PFSK-1 (cell line): Measurements from ENCODE around the gene HDAC2.

ENCODE experiments used
- FOXP2 ChIP-seq: optimal IDR thresholded peaks from 2 replicates; pipeline ENCODE3; 2011; ENCODE audit warnings: borderline replicate concordance, control low read depth, inconsistent platforms; ENCODE audit not compliant: insufficient read depth; ENCODE audit errors: extremely low read length, extremely low read depth
- POLR2AphosphoS5 ChIP-seq: IDR thresholded peaks from 2 replicates; pipeline ENCODE4 v1.6.1; 2012; ENCODE audit warnings: low read depth, mild to moderate bottlenecking, control low read depth, low read length, moderate library complexity
- REST ChIP-seq, 2 experiments: IDR thresholded peaks; 2 replicates each; pipeline versions ENCODE4 v1.6.1 to v1.8.0; 2011 to 2012; ENCODE audit warnings: low read depth in 2 of 2, low read length in 2 of 2, control low read depth in 1 of 2, inconsistent platforms in 1 of 2, mild to moderate bottlenecking in 1 of 2, moderate library complexity in 1 of 2; ENCODE audit not compliant: insufficient read depth in 1 of 2
- SIN3A ChIP-seq: IDR thresholded peaks from 2 replicates; pipeline ENCODE4 v1.6.1; 2012; ENCODE audit warnings: mild to moderate bottlenecking, low read length, moderate library complexity, borderline replicate concordance; ENCODE audit not compliant: insufficient read depth
- TAF1 ChIP-seq: IDR thresholded peaks from 2 replicates; pipeline ENCODE4 v1.6.1; 2012; ENCODE audit warnings: low read length, control low read depth, borderline replicate concordance; ENCODE audit not compliant: insufficient read depth

Gene HDAC2

GRCh38 chr6:113982055-113982550 is 11.2 kb upstream of the HDAC2 start:
- TF ChIP-seq POLR2AphosphoS5, result no peak
- no peak for TF ChIP-seq SIN3A
- TF ChIP-seq FOXP2, result no peak
- TF ChIP-seq REST (IDR thresholded peaks at IDR 0.05; ENCODE audit: insufficient read depth in 1 of 2, low read depth in 2 of 2, low read length in 2 of 2), result no peak
- no peak for TF ChIP-seq TAF1

- no peak for TF ChIP-seq POLR2AphosphoS5
- no peak for TF ChIP-seq REST (IDR thresholded peaks at IDR 0.05; ENCODE audit: insufficient read depth in 1 of 2, low read depth in 2 of 2, low read length in 2 of 2)
- no peak for TF ChIP-seq FOXP2
- TF ChIP-seq TAF1, result no peak
- no peak for TF ChIP-seq SIN3A
Measured at GRCh38 chr6:113980937-113981554, 10.1 kb upstream of the HDAC2 start.

DNA sequence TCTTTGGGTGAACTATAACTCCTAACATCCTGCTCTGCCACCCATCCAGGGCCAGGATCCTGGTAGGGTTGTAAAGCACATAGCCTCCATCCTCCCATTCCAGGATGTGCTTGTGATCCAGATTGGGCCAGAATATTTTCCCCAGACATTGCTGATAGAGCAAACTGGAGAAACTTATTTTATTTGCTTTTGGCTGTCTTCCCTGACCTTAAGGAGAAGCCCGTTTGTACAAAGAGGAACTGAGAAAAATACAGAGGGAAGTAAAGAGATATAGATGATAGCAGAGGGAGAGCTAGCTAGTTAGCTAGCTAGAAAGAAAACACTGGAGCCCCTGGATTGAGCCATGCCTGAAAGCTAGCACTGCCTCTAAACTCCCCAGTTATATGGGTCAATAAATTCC is 9.0 kb upstream of the HDAC2 start:
- no peak for TF ChIP-seq SIN3A
- no peak for TF ChIP-seq TAF1
- no peak for TF ChIP-seq REST (IDR thresholded peaks at IDR 0.05; ENCODE audit: insufficient read depth in 1 of 2, low read depth in 2 of 2, low read length in 2 of 2)
- TF ChIP-seq FOXP2, result no peak

GRCh38 chr6:113978084-113978675 is 7.2 kb upstream of the HDAC2 start:
- no peak for TF ChIP-seq POLR2AphosphoS5
- no peak for TF ChIP-seq FOXP2
- TF ChIP-seq REST (IDR thresholded peaks at IDR 0.05; ENCODE audit: insufficient read depth in 1 of 2, low read depth in 2 of 2, low read length in 2 of 2), result no peak
- TF ChIP-seq SIN3A, result no peak
- TF ChIP-seq TAF1, result no peak
